ENCODE results near the gene CDC42EP3.

- no peak for TF ChIP-seq CTCF (IDR thresholded peaks at IDR 0.05)
- no peak for TF ChIP-seq POLR2A (IDR thresholded peaks at IDR 0.05)
Observed at GRCh38 chr2:37654419-37654818, 17.0 kb downstream of the CDC42EP3 start.

Data from testis (tissue), 2 donors.